Keratinocyte (primary cell): Measurements from ENCODE around the gene HEMK1.

Experiments
- EZH2 ChIP-seq: IDR thresholded peaks from one replicate; pipeline ENCODE4 v1.6.1; 2012; ENCODE audit warnings: inconsistent platforms, mild to moderate bottlenecking, low read length, moderate library complexity
- TF ChIP-seq, protein P1 (sequence below), 3 experiments: IDR thresholded peaks in 1 of 3; conservative IDR thresholded peaks in 1 of 3; optimal IDR thresholded peaks in 1 of 3; 2 replicates in 2 of 3; 3 replicates in 1 of 3; pipeline versions ENCODE3 to v1.5.1; 2011; ENCODE audit warnings: low read length in 3 of 3, mild to moderate bottlenecking in 3 of 3, moderate library complexity in 2 of 3, control low read depth in 1 of 3, inconsistent platforms in 1 of 3; ENCODE audit not compliant: insufficient read depth in 2 of 3; ENCODE audit errors: extremely low read depth in 1 of 3

GRCh38 chr3:50533316-50533715 lies 36.0 kb upstream of the HEMK1 start:
- TF ChIP-seq EZH2, result no peak
- TF ChIP-seq, protein P1, sequence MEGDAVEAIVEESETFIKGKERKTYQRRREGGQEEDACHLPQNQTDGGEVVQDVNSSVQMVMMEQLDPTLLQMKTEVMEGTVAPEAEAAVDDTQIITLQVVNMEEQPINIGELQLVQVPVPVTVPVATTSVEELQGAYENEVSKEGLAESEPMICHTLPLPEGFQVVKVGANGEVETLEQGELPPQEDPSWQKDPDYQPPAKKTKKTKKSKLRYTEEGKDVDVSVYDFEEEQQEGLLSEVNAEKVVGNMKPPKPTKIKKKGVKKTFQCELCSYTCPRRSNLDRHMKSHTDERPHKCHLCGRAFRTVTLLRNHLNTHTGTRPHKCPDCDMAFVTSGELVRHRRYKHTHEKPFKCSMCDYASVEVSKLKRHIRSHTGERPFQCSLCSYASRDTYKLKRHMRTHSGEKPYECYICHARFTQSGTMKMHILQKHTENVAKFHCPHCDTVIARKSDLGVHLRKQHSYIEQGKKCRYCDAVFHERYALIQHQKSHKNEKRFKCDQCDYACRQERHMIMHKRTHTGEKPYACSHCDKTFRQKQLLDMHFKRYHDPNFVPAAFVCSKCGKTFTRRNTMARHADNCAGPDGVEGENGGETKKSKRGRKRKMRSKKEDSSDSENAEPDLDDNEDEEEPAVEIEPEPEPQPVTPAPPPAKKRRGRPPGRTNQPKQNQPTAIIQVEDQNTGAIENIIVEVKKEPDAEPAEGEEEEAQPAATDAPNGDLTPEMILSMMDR (optimal IDR thresholded peaks at IDR 0.05 in 1 of 3, IDR thresholded peaks at IDR 0.05 in 1 of 3, conservative IDR thresholded peaks at IDR 0.05 in 1 of 3; ENCODE audit: extremely low read depth in 1 of 3, insufficient read depth in 2 of 3, low read length in 3 of 3), result no peak
